ENCODE measurements around the gene PHACTR3. TPM values are rescaled to one million over a fixed set of nuclear protein-coding genes. Genes with fewer than 3 reads are reported as not detected.

PHACTR3 gene
- total RNA-seq, 1 experiment from 2014 or later = 0.11 TPM

- Mint-ChIP-seq H3K27me3 (ENCODE audit: insufficient read depth, unreplicated experiment) (peaks cover 27% of the 10 kb centered on the region), H3K9me3 (ENCODE audit: unreplicated experiment) (no peaks in the 10 kb centered on the region), H3K4me3 (ENCODE audit: unreplicated experiment) (no peak overlapping the region), H3K36me3 (ENCODE audit: insufficient read depth, unreplicated experiment) (no peaks in the 10 kb centered on the region), H3K4me1 (ENCODE audit: low read depth, unreplicated experiment) (no peaks in the 10 kb centered on the region), H3K27ac (ENCODE audit: unreplicated experiment) (no peak overlapping the region)
- Histone ChIP-seq H3K4me1 (no peaks in the 10 kb centered on the region), H3K36me3 (ENCODE audit: control insufficient read depth, insufficient read depth, low read length) (no peaks in the 10 kb centered on the region), H3K4me3 (ENCODE audit: low read depth, low read length) (no peak overlapping the region), H3K27me3 (replicated peaks; ENCODE audit: control insufficient read depth, insufficient read depth, low read length) (no peaks in the 10 kb centered on the region; the same call in 1 of the 2 replicates), H3K9me3 (no peaks in the 10 kb centered on the region)
- intact Hi-C loops (cut with micrococcal nuclease; ENCODE audit: unreplicated experiment) = no loop called here
- BruUV-seq (replicated peaks) = no TSS peak
- ChIA-PET POLR2A (no interaction called here), CTCF (no interaction called here)
- no peak for TF ChIP-seq CTCF (IDR thresholded peaks at IDR 0.05; ENCODE audit: insufficient read depth in 1 of 2, low read depth in 1 of 2, low read length in 1 of 2, severe bottlenecking in 1 of 2, unreplicated experiment in 1 of 2)
- DNase-seq = no peak
These were observed 78.3 kb downstream of the PHACTR3 start for GRCh38 chr20:59682603-59683002.

- CTCF ChIA-PET = no interaction called here
- POLR2A ChIA-PET = no interaction called here
These were observed 78.8 kb downstream of the PHACTR3 start for GRCh38 chr20:59683181-59683580.

GRCh38 chr20:59684685-59685242, 80.4 kb downstream of the PHACTR3 start:
- Histone ChIP-seq H3K4me3 (ENCODE audit: low read depth, low read length) (no peak overlapping the region), H3K27me3 (replicated peaks; ENCODE audit: control insufficient read depth, insufficient read depth, low read length) (no peaks in the 10 kb centered on the region; the same call in 1 of the 2 replicates), H3K9me3 (no peaks in the 10 kb centered on the region), H3K4me1 (no peaks in the 10 kb centered on the region), H3K36me3 (ENCODE audit: control insufficient read depth, insufficient read depth, low read length) (no peaks in the 10 kb centered on the region)
- ChIA-PET POLR2A (no interaction called here), CTCF (no interaction called here)
- Mint-ChIP-seq H3K4me1 (ENCODE audit: low read depth, unreplicated experiment) (no peaks in the 10 kb centered on the region), H3K9me3 (ENCODE audit: unreplicated experiment) (no peaks in the 10 kb centered on the region), H3K36me3 (ENCODE audit: insufficient read depth, unreplicated experiment) (no peaks in the 10 kb centered on the region), H3K4me3 (ENCODE audit: unreplicated experiment) (no peak overlapping the region), H3K27me3 (ENCODE audit: insufficient read depth, unreplicated experiment) (peaks cover 16% of the 10 kb centered on the region), H3K27ac (ENCODE audit: unreplicated experiment) (no peak overlapping the region)
- TF ChIP-seq CTCF (IDR thresholded peaks at IDR 0.05; ENCODE audit: insufficient read depth in 1 of 2, low read depth in 1 of 2, low read length in 1 of 2, severe bottlenecking in 1 of 2, unreplicated experiment in 1 of 2) = no peak
- no peak for DNase-seq
- BruUV-seq (replicated peaks) = no TSS peak
- intact Hi-C loops (cut with micrococcal nuclease; ENCODE audit: unreplicated experiment) = no loop called here

More at GRCh38 chr20:59683181-59683580, 78.8 kb downstream of the PHACTR3 start:
- no peaks in the 10 kb centered on the region for H3K4me1 ChIP-seq
- Mint-ChIP-seq H3K4me3 (ENCODE audit: unreplicated experiment) (no peak overlapping the region), H3K9me3 (ENCODE audit: unreplicated experiment) (no peaks in the 10 kb centered on the region), H3K27ac (ENCODE audit: unreplicated experiment) (no peak overlapping the region), H3K27me3 (ENCODE audit: insufficient read depth, unreplicated experiment) (peaks cover 22% of the 10 kb centered on the region), H3K36me3 (ENCODE audit: insufficient read depth, unreplicated experiment) (no peaks in the 10 kb centered on the region), H3K4me1 (ENCODE audit: low read depth, unreplicated experiment) (no peaks in the 10 kb centered on the region)
- intact Hi-C loops (cut with micrococcal nuclease; ENCODE audit: unreplicated experiment) = no loop called here
- TF ChIP-seq CTCF (IDR thresholded peaks at IDR 0.05; ENCODE audit: insufficient read depth in 1 of 2, low read depth in 1 of 2, low read length in 1 of 2, severe bottlenecking in 1 of 2, unreplicated experiment in 1 of 2) = no peak
- no peak for DNase-seq
- no peak overlapping the region for H3K4me3 ChIP-seq (ENCODE audit: low read depth, low read length)
- no peaks in the 10 kb centered on the region for H3K36me3 ChIP-seq (ENCODE audit: control insufficient read depth, insufficient read depth, low read length)
- BruUV-seq (replicated peaks) = no TSS peak
- H3K9me3 ChIP-seq = no peaks in the 10 kb centered on the region
- no peaks in the 10 kb centered on the region; the same call in 1 of the 2 replicates for H3K27me3 ChIP-seq (replicated peaks; ENCODE audit: control insufficient read depth, insufficient read depth, low read length)
